Activated CD4-positive, CD25-positive, alpha-beta regulatory T cell (primary cell): ENCODE data around the gene KLF7.
A peak's percentile ranks its signal among the peaks of the same experiment; 100 is the strongest.
"Not testable (repeated sequence)": the region's sequence is repeated elsewhere in the genome, so short reads cannot be mapped to it uniquely, and the experiment has no call there.

Source experiments
- DNase-seq, 4 experiments: peaks; one replicate each; lab custom pipeline; 2025; lab: John Stamatoyannopoulos, UW

KLF7 gene

DNA sequence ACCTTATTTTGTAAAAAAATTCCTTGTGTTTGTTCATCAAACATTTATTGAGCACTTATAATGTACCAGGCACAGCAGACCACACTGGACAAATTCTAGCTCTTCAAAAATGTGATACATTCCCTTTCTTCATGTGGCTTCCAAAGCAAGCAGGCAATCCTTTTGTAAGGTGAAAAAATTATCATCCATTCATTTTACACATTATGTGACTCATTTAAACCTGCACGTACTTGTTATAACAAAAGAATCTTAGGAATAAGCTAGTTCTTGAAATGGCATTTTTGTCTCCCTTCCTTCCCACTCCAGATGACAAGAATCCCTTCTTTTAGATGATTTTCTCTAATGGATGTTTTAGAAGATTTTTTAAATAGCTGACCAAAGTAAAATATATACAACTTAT, 104.6 kb downstream of the KLF7 start:
- no peak for DNase-seq

DNA sequence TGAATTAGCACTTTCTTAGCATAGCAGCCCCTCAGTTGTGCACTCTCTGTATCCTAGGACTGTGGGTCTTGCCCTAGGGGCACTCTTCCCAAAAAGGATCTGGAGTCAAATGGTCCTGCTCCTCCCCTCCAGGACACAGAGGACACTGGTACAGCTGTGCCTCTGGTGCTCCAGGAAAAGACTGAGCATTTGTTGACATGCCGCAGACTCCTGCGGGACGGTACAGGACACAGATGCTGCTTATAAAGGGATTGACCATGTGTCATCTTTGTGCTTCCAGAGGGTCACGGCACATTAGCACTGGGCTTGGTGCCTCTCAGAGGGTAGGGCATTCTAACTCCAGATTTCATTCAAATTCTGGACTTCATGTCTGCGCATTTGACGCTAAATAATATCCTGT, 110.5 kb downstream of the KLF7 start:
- DNase-seq: no peak

DNA sequence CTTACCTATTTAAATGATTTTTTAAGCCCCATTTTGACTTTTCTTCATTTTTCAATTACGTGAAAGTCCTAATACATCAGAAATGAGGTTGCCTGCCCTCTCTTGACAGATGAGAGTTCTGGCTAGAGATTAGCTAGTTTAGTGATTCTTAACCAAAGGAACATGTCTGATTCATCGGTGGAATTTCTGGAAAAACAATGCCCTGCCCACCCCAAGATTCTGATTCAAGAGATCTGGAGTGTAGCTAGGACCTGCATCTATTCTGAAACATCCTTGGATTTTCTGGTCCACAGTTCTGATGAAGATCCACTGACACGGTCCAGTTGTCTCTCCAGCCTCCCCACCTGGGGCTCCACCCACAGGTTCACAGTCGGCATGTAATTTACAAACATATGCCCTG, 111.2 kb downstream of the KLF7 start:
- DNase-seq: no peak

DNA sequence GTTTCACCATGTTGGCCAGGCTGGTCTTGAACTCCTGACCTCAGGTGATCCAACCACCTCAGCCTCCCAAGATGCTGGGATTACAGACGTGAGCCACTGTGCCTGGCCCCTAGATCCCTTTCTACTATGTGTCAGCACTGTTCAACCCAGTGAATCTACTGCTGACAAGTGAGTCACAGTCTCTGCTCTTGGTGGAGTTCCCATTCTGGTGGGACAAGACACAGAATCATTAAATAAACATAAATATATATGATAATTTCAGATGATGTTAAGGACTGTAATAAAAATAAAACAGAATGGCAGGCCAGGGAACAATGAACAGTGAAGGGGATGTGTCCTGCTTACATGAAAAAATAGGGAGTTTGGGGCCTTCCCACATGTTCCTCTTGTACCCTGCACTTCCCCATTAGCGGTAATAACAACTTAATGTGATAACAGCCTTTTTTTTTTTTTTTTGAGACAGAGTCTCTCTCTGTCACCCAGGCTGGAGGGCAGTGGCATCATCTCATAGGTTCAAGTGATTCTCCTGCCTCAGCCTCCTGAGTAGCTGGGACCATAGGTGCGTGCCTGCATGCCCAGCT, 114.3 kb downstream of the KLF7 start:
- no peak for DNase-seq

DNA sequence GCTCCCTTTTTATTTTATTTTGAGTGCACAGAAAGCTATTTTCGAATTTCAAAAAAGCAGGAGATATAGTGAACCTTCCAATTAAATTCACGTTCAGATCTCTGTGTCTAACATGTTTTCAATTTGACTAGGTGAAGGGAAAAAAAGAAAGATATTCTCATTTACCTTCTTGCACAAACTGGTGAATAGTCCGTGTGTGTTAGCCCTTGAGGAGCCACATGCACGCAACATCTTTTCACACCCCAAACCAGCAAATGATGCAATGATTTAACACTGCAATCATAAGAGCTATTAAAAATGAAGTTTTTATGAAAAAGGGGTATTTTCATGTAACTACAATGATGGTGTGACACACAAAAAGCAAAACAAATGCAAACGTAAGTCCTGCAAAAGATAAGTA, 116.6 kb downstream of the KLF7 start:
- DNase-seq: no peak

DNA sequence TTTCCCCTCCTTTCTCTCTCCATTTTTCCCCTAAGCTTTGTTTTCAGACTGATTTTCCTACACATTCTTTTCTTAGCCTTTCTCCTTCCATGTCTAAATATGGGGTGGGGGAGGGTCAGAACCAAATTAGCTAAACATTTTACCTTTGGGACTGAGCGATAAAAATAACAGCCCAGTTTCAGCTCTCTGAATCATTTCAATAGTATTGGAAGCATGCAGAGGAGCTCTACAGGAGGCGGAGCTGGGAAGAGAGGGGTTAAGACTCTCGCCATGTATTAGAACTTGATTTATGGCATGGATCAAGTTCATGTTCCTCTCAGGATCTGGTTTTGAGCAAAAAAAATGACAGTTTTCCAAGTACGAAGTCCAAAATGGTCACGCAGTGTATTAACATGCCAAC, 117.3 kb downstream of the KLF7 start:
- no peak for DNase-seq

DNA sequence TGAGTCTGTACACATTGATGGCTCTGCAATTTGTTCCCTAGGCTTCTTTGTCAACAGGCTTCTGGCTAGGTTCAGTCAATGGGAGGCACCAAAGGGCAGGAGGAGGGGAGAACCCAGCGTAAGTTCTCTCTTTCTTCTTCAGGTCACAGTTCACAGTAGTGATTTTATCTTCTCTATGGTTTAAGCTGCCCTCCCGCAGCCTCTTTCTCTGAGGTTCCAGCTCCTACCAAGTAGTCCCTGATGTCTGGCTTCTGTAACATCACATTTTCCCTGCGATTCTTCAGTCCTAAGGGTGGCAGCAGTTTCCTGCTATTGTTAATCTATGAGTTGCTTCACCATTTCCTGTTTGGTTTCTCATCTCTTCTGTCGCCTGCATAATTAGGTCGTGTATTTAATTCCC, 119.0 kb downstream of the KLF7 start:
- peak in 1 of 4 experiments; percentile 2 for DNase-seq

DNA sequence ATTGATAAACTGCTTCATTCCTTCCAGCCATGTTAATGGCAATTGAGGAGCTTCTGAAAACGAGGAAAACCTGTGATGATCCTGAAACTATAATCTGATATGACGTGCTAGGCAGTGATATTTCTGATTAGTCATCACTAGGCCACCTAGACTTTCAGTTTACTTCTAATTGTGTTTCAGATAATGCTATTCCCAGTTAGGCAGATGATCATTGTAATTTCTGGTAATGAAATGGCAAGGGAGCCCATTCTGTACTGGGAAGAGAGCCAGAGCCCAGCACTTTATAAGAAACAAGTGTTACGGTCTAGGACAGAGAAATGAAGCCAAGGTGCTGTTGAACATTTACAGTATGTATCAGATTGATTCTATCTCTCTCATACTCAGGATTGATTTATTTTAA, 120.2 kb downstream of the KLF7 start:
- no peak for DNase-seq

DNA sequence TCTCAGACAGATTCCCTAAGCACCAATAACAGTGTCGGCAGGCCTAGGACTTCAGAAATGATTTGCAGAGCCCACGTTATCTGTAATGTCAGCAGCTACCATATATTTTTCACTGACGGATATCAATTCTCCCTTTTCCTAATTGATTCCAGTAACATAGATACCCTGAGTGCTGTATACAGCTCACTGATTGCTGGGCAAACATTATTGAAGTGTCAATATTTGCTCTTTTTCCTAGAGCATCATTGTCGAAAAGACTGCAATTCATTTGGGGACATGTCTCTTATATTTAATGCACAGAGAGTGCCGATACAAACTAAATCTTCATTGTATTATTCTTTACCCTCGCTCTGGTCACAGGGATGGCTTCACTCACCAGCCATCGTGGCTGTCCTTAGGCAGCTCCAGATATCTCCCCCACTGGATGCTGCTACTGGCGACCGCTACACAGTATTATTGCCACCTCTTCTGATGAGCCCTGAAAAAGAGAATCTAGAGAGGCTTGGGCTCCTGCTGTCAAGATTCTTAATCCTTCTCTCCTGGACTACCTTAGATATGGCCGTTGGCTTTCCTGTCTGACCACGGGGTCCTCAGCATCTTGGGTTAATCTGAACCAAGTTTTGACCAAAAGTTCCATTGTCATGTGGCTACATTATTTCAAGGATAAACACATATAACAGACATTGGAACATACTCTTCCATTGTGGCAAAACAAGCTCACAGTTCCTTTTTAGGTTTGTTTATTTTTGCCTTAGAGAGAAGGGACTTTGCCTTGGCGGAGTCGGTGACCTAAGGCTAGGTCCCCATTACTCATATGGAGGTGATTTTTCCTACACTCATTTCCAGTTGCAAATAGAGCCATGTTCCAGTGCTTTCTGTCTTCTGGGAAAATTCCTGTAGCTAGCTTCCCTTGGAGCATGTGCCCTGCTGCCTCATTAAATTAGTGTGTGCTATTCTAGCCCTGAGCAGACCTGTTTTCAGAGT, 121.1 kb downstream of the KLF7 start:
- no peak for DNase-seq

DNA sequence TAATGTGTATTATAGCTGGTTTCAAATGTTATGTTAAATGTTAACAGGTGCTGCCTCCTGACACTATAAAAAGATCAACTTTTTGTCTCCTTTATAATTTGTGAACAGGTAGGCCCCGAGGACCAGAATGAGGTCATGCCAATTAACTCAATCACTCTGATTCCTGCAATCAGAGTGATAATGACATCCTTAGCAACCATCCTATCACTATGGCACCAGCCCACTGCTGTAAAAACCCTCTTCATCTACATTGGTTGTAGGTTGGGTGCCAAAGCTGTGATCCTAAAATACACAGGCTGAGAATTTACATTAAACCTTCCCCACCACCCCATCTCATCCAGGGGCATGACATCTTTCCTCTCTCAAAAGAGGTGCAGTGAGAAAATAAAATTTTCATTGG, 122.9 kb downstream of the KLF7 start:
- no peak for DNase-seq

DNA sequence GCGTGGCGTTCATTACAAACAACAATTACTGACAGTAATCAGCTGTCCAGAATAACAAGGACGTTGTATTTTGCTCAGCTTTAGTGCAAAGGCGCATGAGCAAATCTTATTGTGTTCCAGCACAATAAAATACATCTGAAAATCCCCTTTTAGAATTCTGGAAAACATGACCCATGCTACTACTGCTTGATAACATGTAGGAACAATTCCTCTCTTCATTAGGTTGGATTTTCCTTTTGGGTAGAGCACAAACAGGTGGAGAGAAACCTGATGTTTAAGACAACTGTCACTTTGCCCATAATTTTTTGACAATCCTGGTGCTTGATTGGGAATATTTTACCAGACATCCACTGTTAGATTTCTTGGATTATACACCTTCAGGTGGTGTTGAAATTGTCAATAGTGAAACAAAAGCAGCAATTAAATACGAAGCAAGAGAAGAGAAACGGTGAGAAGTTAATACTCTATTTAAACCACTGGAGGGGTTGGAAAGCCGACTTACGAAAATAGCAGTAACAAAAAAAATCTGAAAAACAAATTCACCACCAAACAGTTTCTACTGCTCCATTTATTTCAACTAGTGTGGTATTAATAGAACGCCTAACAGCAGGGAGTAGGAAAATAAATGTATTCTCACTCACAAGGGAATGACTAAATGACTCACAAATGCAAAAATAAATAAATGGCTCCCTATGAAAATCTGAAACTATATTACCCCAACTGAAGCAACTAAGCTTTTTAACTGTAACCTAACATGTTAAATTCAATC, 123.8 kb downstream of the KLF7 start:
- DNase-seq: no peak

DNA sequence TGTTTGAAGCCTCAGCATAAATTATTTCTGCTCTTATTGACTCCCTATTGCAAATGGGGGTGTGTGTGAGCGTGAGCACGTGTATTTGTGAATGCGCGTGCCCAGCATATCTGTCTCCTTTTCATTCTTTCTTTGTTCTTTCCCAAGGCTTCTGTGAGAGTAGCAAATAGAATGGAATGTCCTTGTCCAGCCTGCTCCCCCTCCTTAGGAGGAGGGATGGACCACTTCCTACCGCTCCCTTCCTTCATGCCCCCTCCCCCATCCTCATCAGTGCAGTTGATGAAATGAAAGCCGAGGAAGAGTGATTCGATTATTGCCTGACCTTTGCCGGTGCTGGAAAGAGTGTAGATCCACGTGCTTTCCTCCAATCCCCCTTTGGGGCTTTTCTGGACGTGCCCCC, 124.5 kb downstream of the KLF7 start:
- no peak for DNase-seq

DNA sequence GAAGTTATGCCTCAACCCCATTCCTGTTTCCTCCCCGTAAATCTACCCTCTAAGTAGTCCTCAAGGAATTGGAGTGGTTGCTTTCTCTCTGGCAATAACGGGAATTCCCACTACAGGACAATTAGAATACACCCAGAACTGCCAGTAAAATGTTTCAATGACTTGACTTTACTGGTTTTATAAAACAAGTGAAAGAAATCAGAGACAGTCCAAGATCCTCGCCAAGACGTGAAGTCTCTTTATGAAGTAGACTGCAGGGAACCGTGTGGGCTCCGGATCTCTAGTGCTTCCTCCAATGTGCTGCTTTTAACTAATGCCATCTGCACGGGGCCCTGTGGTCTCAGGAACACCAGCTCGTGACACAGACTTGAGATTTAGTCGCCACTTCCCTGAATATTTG, 125.1 kb downstream of the KLF7 start:
- no peak for DNase-seq

DNA sequence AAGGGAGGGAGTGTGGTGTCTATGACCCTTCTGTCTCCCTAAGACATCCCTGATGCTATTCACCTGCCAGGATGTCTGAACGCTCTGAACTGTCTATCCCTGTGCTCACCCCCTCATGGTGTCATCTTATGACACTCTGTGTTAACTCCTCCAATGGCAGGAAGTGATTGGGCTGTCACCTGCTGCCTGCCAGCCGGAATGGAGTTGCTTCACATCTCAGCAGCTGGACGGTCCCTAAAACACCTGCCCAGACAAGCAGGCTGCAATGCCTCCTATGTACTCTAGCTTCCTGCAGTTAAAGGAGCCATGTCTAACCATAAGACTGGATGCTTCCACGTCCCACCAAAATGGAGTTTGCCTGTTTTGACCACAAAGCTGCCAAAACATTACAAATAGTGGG, 126.5 kb downstream of the KLF7 start:
- no peak for DNase-seq

DNA sequence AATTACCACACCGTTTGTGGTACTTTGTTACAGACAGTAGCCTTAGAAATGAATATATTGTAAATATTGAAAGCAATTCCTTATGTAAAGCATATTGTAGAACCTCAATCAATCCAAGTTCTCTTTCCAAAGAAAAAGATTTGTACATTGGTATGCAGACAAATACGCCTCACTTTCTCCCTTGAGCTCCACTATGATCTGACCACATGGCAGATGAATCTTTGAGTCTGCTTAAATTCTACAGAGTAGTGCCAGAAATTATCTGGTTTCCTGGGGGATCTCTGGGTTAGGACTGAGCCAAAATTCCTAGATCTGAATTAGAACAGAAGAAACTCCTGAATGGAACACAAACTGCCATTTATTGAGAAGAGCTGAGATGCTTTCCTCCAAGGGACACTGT, 127.4 kb downstream of the KLF7 start:
- no peak for DNase-seq

DNA sequence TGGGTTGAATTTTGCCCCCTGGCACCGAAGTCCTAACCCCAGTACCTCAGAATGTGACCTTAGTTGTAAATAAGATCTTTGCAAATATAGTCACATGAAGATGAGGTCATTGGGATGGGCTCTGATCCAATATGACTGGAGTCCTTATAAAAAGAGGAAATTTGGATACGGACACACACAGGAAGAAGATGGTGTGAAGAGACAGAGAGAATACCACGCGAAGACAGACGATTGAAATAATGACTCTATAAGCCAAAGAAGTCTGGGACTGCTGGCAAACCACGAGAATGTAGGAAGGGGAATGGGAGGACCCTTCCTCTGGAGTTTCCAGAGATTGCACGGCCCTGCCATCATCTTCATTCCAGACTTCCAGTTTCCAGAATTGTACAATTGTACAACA, 127.9 kb downstream of the KLF7 start:
- DNase-seq: no peak

DNA sequence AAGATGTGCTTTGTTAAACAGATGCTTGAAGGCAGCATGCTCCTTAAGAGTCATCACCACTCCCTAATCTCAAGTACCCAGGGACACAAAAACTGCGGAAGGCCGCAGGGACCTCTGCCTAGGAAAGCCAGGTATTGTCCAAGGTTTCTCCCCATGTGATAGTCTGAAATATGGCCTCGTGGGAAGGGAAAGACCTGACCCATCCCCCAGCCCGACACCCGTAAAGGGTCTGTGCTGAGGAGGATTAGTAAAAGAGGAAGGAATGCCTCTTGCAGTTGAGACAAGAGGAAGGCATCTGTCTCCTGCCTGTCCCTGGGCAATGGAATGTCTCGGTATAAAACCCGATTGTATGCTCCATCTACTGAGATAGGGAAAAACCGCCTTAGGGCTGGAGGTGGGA, 128.7 kb downstream of the KLF7 start:
- DNase-seq: not testable (repeated sequence)

DNA sequence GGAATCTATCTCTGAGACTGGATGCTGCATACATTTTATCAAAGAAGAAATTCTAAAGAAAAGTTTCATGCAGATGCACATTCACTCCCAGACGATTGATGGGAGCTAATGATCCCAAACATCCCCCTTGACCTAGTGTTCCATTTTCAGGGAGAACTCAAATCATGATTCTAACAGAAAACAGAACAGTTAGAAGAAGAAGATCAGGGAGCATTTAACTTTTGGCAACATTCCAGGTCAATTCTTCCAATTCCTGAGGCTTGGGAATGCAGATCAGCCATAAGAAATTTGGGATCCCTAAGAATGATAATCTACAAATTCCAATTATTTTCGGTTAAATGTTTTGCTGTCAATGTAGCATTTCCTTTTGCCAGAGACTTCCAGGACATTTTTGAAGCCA, 129.9 kb downstream of the KLF7 start:
- no peak for DNase-seq

DNA sequence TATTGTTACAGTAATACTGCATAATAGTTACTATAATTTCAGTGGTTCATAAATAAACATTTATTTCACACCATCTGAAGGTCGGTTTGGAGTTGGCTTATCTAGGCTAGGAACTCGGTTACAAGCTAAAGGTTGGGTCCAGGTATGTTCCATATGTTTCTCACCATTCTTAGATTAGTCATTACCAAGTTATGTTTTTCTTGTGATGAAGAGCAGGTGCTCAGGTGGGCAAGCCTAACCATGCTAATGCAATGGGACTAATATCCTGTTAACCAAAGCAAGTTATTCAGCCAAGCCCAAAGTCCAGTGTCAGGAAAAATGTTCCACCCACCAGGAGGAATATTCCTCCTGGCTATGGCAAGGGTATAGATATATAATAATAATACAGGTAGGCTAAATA, 133.3 kb downstream of the KLF7 start:
- DNase-seq: no peak
